HG02610 (cell line): ENCODE data around the gene CORO1C.

Experiments
- ATAC-seq: cut with Tn5 transposase; IDR thresholded peaks from one replicate; pipeline ENCODE4 v1.9.1; 2021; ENCODE audit warnings: mild to moderate bottlenecking, moderate library complexity; ENCODE audit not compliant: unreplicated experiment

The CORO1C gene

GRCh38 chr12:108605690-108606406 is 125.5 kb downstream of the CORO1C start:
- ATAC-seq = no peak

DNA sequence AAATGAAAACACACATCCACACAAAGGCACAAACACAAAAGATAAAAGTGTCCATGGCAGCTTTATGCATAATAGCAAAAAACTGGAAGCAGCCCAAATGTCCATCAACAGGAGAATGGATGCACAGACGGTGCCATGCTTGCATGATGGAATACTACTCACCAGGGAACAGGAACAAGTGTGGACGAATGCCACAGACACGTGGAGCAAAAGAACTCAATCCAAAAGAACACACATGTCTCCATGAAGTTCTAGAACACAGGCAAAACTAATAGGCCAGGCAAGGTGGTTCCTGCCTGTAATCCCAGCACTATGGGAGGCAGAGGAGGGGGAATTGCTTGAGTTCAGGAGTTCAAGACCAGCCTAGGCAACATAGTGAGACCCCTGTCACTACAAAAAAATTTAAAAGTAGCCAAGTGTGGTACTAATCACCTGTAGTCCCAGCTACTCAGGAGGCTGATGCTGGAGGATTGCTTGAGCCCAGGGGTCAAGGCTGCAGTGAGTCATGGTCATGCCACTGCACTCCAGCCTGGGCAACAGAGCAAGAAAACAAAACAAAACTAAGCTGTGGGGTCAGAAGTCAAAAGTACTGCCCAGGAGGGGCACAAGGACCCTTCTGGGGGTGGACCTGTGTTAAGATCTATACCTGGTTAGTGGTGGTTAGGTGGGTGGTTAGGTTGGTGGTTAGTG is 126.2 kb downstream of the CORO1C start:
- no peak for ATAC-seq

GRCh38 chr12:108604208-108604941 is 126.9 kb downstream of the CORO1C start:
- ATAC-seq = no peak

DNA sequence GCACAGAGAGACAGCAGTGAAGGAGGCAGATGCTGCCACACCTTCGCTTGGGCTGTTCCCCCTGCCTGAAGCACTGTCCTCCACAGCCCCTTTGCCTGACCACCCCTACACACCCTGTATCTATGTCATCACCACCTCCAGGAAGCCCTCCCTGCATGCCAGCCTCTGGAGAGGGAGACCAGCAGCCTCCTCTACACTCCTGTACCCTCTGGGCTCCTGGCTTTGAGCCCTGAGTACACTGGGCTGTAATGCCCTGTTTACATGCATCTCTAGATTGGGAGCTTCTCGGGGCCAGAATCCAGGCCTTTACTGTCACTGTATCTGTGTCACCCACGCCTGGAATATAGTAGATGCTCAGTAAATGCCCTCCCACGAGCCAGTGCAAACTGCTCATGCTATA is 127.6 kb downstream of the CORO1C start:
- no peak for ATAC-seq

DNA sequence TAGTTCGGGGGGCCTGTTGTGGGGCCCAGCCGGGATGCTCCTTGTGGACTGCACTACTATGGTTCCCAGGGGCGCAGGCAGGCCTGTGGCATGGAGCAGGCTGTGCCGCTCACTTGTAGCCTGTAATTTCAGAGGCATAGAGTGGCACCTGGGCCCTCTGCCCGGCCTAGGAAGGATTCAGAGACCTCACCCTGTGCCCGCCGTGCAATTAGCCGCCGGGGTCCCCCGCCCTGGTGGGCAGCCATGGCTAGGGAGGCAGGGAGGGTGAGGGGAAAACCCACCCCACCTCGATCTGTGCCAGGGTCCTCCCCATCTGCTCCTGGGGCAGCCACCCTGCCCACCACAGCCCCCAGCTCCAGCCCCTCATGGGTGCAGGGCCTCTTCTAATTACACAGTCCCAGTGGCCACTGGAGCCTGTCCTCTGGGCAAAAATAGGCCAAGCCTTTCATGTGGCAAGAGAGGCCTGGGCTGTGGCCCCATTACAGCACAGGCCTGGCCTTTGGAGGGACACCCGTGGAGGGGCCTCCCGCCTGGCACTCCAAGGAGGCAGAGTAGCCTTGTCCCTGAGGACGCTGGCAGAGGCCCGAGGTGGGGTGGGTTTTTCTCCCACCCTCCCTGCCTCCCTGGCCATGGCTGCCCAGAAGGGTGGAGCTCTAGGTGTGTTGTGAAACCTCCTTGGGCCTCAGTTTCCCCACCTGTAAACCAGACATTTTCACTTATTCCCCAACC is 128.2 kb downstream of the CORO1C start:
- ATAC-seq = no peak

- no peak for ATAC-seq
Observed at GRCh38 chr12:108602209-108602705, 129.1 kb downstream of the CORO1C start.

DNA sequence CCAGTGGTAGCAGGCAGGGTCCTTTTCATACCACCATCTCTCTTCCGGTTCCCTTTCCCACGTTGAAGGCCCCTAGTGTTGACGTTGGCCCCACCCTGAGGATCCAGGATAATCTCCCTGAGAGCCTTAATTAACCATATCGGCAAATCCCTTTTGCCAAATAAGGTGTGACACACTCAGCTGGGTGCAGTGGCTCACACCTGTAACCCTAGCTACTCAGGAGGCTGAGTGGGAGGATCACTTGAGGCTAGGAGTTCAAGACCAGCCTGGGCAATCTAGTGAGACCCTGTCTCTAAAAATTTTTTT is 130.7 kb downstream of the CORO1C start:
- no peak for ATAC-seq

DNA sequence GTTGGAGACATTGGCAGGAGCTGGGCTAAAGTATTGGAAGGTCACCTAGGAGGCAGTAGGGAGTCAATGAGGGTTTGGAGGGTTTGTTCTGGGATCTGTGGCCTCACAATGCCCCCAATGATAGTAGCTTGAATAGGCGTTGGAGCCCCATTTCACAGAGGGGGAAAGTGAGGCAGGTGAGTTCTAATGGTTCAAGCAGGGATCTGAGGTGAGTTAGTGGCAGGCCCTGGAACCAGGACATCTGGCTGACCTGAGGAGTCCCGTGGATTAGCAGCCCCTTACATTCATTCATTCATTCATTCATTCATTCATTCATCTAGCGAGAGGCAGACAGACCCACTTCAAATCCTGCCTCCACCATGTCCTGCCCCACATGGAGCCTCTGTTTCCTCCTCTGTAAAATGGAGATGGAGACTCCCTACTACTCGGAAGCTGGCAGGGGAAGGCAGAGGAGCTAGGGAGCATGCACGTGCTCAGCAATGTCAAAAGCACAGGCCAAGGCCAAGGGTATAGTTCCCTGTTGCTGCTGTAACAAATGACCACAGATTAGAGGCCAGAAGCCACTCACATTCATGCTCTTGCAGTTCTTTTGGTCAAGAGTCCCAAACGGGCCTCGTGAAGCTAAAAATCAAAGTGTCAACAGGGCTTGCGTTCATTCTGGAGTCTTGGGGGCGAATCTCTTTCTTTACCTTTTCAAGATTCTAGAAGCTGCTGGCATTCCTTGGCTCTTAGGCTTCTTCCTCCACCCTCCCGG is 131.2 kb downstream of the CORO1C start:
- ATAC-seq = no peak

DNA sequence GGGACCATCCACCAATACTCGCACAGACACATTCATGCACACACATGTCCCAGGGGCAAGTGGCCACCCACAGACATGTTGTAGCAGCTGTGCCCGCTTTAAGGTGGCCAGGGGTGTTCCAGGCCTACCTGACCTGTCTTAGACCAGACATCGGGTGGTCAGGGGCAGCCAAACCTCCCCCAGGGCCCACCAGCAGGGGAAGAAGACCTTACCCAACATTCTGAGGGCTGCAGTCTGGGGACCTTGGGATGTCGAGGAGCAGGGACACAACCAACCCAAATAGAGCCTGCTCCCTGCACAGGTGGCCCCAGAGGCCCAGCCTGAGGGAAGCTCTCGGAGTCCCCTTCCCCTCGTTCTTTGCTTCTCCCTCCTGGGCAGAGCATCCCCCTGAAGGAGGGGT is 131.8 kb downstream of the CORO1C start:
- no peak for ATAC-seq

DNA sequence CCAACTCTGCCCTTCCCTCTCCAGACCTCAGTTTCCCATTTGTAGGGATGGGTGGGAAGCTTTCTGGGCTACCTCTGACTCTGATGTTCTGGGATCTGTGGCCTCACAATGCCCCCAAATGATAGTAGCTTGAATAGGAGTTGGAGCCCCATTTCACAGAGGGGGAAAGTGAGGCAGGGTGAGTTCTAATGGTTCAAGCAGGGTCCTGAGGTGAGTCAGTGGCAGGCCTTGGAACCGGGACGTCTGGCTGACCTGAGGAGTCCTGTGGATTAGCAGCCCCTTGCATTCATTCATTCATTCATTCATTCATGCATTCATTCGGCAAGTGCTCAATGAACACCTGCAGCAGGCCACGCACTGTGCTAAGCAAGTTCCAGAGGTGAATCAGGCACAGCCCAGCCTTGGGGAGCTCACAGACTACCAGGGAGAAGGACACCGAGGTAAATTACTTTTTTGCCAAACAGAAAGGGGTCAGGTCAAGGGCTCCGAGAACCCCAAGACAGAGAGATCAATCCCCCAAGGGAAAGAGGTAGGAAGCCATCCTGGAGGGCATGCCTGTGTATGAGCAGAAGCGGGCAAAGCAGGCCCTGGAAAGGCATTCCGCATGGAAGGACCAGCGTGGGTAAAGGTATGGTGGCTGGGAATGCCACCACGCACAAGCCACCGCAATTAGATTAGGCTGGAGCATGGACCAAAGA is 132.6 kb downstream of the CORO1C start:
- no peak for ATAC-seq

- no peak for ATAC-seq
Observed at GRCh38 chr12:108597559-108598471, 133.5 kb downstream of the CORO1C start, which contains the start of gene TMEM119. TMEM119 (minus strand) TSS chr12:108598084; CDS start chr12:108592383, 5,701 bp downstream.

GRCh38 chr12:108596854-108597558 is 134.3 kb downstream of the CORO1C start:
- no peak for ATAC-seq

DNA sequence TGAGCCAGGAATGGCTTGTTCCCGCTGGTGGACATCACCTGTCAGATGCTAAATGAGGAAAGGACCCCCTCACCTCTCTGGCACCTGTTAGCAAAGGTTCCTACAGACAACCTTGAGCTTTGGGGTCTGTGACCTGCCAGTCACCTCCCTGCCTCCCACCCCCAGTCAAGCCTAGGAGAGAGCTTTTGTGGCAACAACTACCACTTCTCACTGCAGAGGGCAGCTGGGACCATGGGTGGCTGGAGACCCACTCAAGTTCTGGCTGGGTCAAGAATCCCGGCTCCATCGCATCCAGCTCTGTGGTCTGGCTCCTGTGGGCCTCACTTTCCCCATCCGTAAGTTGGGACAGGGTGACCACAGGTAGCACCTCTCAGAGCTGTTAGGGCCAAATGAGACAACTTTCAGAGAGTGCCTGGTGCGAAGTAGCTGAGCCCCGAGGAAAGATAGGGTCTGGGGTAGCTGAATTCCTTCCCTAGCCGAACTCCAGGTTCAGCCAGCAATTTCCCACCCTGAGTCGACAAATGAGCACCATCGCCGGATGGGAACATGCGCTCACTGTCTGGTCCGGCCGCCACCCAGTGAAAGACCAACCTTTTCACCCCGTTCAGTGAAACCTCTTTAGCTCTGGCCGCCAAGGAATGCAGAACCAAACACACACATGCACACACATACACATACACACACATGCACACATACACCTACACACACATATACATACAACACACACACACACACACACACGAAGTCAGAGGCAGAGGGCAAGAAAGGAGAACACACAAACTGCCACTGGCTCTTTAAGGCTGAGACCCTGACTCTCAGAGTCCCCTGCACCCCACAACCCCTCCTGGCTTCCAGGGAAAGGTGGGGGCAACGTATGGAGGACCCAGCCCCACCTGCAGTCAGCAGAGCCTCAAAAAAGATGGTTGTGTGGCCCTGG is 135.3 kb downstream of the CORO1C start:
- ATAC-seq = no peak
